Activated naive CD8-positive, alpha-beta T cell treated with anti-CD3 and anti-CD28 coated beads, Interleukin-2, amount 10 ng/mL, durations not matched to agents 7 days and 5 days (primary cell): ENCODE results near the gene FAM227B. TPM values are rescaled to one million over a fixed set of nuclear protein-coding genes. Genes with fewer than 3 reads are reported as not detected.

ENCODE experiments used
- ATAC-seq: fragments of 150-1000 bp; cut with Tn5 transposase; one replicate; pipeline ENCODE4 v1.10.0; 2021; ENCODE audit warnings: low read depth, moderate library complexity
- POLR2A ChIA-PET: fragments of 350-600 bp; sonication (Branson Sonifier 250); formaldehyde crosslinking; loops from one replicate; lab custom pipeline; 2021; ENCODE audit warnings: antibody characterized with exemption; lab: Charles Lee
- DNase-seq: peaks from one replicate; pipeline ENCODE4 v3.0.0; 2021
- H3K27ac Mint-ChIP-seq: one replicate; pipeline ENCODE4 v1.8.0; 2022; ENCODE audit warnings: mild to moderate bottlenecking, mixed read lengths
- H3K27me3 Mint-ChIP-seq: one replicate; pipeline ENCODE4 v1.8.0; 2022; ENCODE audit warnings: mild to moderate bottlenecking, moderate library complexity, mixed read lengths
- H3K36me3 Mint-ChIP-seq: one replicate; pipeline ENCODE4 v1.8.0; 2021; ENCODE audit warnings: mild to moderate bottlenecking, mixed read lengths
- H3K4me1 Mint-ChIP-seq: one replicate; pipeline ENCODE4 v1.8.0; 2021; ENCODE audit warnings: mixed read lengths
- H3K4me3 Mint-ChIP-seq: one replicate; pipeline ENCODE4 v1.8.0; 2022; ENCODE audit warnings: mild to moderate bottlenecking, moderate library complexity, mixed read lengths
- H3K9me3 Mint-ChIP-seq: one replicate; pipeline ENCODE4 v1.8.0; 2021; ENCODE audit warnings: mixed read lengths
- total RNA-seq, 2 experiments: library from RNA; stranded (reverse); gene quantifications; one replicate each; pipeline ENCODE4 v1.2.3, GENCODE V29; 2021

The FAM227B gene
- total RNA-seq, 2 experiments from 2014 or later = 6.1 to 6.6 TPM

- Mint-ChIP-seq H3K27me3 (peaks cover 16% of the 10 kb centered on the region), H3K4me3 (no peak overlapping the region), H3K9me3 (no peaks in the 10 kb centered on the region), H3K4me1 (no peaks in the 10 kb centered on the region), H3K36me3 (no peaks in the 10 kb centered on the region), H3K27ac (no peak overlapping the region)
- ATAC-seq (no peak), DNase-seq (no peak)
- POLR2A ChIA-PET = no interaction called here
Measured at GRCh38 chr15:49435174-49435573, 185.4 kb downstream of the FAM227B start.

- peaks cover 24% of the 10 kb centered on the region for H3K27me3 Mint-ChIP-seq
Measured at GRCh38 chr15:49430046-49430445, 190.6 kb downstream of the FAM227B start.

GRCh38 chr15:49428409-49429095 is 192.1 kb downstream of the FAM227B start:
- Mint-ChIP-seq H3K9me3 (no peaks in the 10 kb centered on the region), H3K36me3 (no peaks in the 10 kb centered on the region), H3K4me1 (no peaks in the 10 kb centered on the region), H3K4me3 (no peak overlapping the region), H3K27ac (no peak overlapping the region), H3K27me3 (peaks cover 20% of the 10 kb centered on the region)
- DNase-seq (no peak), ATAC-seq (no peak)
- POLR2A ChIA-PET = no interaction called here

More at GRCh38 chr15:49430046-49430445, 190.6 kb downstream of the FAM227B start:
- Mint-ChIP-seq H3K4me1 (no peaks in the 10 kb centered on the region), H3K4me3 (no peak overlapping the region), H3K27ac (no peak overlapping the region), H3K36me3 (no peaks in the 10 kb centered on the region), H3K9me3 (no peaks in the 10 kb centered on the region)
- DNase-seq (no peak), ATAC-seq (no peak)
- POLR2A ChIA-PET = no interaction called here

GRCh38 chr15:49427372-49427771 is 193.2 kb downstream of the FAM227B start:
- Mint-ChIP-seq H3K27ac (no peak overlapping the region), H3K9me3 (no peaks in the 10 kb centered on the region), H3K27me3 (peaks cover 18% of the 10 kb centered on the region), H3K4me1 (no peaks in the 10 kb centered on the region), H3K4me3 (no peak overlapping the region), H3K36me3 (no peaks in the 10 kb centered on the region)
- ATAC-seq (no peak), DNase-seq (no peak)
- POLR2A ChIA-PET = no interaction called here

- no peaks in the 10 kb centered on the region for H3K9me3 Mint-ChIP-seq
- no peaks in the 10 kb centered on the region for H3K36me3 Mint-ChIP-seq
- DNase-seq (no peak), ATAC-seq (no peak)
- no peaks in the 10 kb centered on the region for H3K4me1 Mint-ChIP-seq
- POLR2A ChIA-PET = no interaction called here
- no peak overlapping the region for H3K4me3 Mint-ChIP-seq
- no peak overlapping the region for H3K27ac Mint-ChIP-seq
- peaks cover 8% of the 10 kb centered on the region for H3K27me3 Mint-ChIP-seq
Measured at GRCh38 chr15:49424954-49425353, 195.7 kb downstream of the FAM227B start.

GRCh38 chr15:49423901-49424550 is 196.6 kb downstream of the FAM227B start:
- H3K4me1 Mint-ChIP-seq = no peaks in the 10 kb centered on the region
- no peak overlapping the region for H3K27ac Mint-ChIP-seq
- POLR2A ChIA-PET = no interaction called here
- no peak for DNase-seq
- H3K27me3 Mint-ChIP-seq = peaks cover 8% of the 10 kb centered on the region
- H3K4me3 Mint-ChIP-seq = no peak overlapping the region
- ATAC-seq = no peak
- no peaks in the 10 kb centered on the region for H3K9me3 Mint-ChIP-seq
- no peaks in the 10 kb centered on the region for H3K36me3 Mint-ChIP-seq

- no peaks in the 10 kb centered on the region for H3K4me1 Mint-ChIP-seq
- H3K27ac Mint-ChIP-seq = no peak within 1 kb of the TSS
- no peak for ATAC-seq
- POLR2A ChIA-PET = interaction anchor here (1.2 kb wide), 1 partner anchor 561 kb away, joined by 3 read pairs; no protein-coding TSS in a partner anchor
- no peak for DNase-seq
- H3K36me3 Mint-ChIP-seq = no peaks in the 10 kb centered on the region
- no peak within 1 kb of the TSS for H3K4me3 Mint-ChIP-seq
- H3K27me3 Mint-ChIP-seq = peaks cover 8% of the 10 kb centered on the region
- no peaks in the 10 kb centered on the region for H3K9me3 Mint-ChIP-seq
Measured at GRCh38 chr15:49423021-49423420, 197.6 kb downstream of the FAM227B start, which contains the start of gene FGF7. Gene FGF7, plus strand, starts transcription at chr15:49423242. Its CDS starts 1,056 bp downstream, at chr15:49424298.

GRCh38 chr15:49421991-49422390 is 198.6 kb downstream of the FAM227B start:
- DNase-seq = peak; percentile 34
- POLR2A ChIA-PET = interaction anchor here (1.2 kb wide), 1 partner anchor 560 kb away, joined by 3 read pairs; no protein-coding TSS in a partner anchor
- H3K36me3 Mint-ChIP-seq = no peaks in the 10 kb centered on the region
- H3K4me1 Mint-ChIP-seq = no peaks in the 10 kb centered on the region
- H3K4me3 Mint-ChIP-seq = no peak overlapping the region
- H3K9me3 Mint-ChIP-seq = no peaks in the 10 kb centered on the region
- peaks cover under 1% of the 10 kb centered on the region for H3K27me3 Mint-ChIP-seq
- no peak for ATAC-seq
- H3K27ac Mint-ChIP-seq = no peak overlapping the region

- H3K27ac Mint-ChIP-seq = no peak overlapping the region
- H3K27me3 Mint-ChIP-seq = peaks cover 4% of the 10 kb centered on the region
- POLR2A ChIA-PET = no interaction called here
- H3K9me3 Mint-ChIP-seq = no peaks in the 10 kb centered on the region
- DNase-seq (no peak), ATAC-seq (no peak)
- H3K4me1 Mint-ChIP-seq = no peaks in the 10 kb centered on the region
- H3K4me3 Mint-ChIP-seq = no peak overlapping the region
- H3K36me3 Mint-ChIP-seq = no peaks in the 10 kb centered on the region
Measured at GRCh38 chr15:49418811-49419210, 201.8 kb downstream of the FAM227B start.

- POLR2A ChIA-PET = no interaction called here
- Mint-ChIP-seq H3K9me3 (peaks cover 1% of the 10 kb centered on the region), H3K4me1 (no peaks in the 10 kb centered on the region), H3K4me3 (no peak overlapping the region), H3K27ac (no peak overlapping the region), H3K36me3 (no peaks in the 10 kb centered on the region), H3K27me3 (peaks cover 6% of the 10 kb centered on the region)
- DNase-seq = no peak
- no peak for ATAC-seq
Measured at GRCh38 chr15:49415638-49416037, 205.0 kb downstream of the FAM227B start.

GRCh38 chr15:49415149-49415548 is 205.5 kb downstream of the FAM227B start:
- Mint-ChIP-seq H3K4me1 (no peaks in the 10 kb centered on the region), H3K9me3 (peaks cover 1% of the 10 kb centered on the region), H3K36me3 (no peaks in the 10 kb centered on the region), H3K4me3 (no peak overlapping the region), H3K27me3 (peaks cover 7% of the 10 kb centered on the region), H3K27ac (no peak overlapping the region)
- DNase-seq = no peak
- ATAC-seq = no peak
- POLR2A ChIA-PET = no interaction called here

GRCh38 chr15:49412797-49413196 is 207.8 kb downstream of the FAM227B start:
- no peak for ATAC-seq
- Mint-ChIP-seq H3K27me3 (peaks cover 12% of the 10 kb centered on the region), H3K4me1 (no peaks in the 10 kb centered on the region), H3K4me3 (no peak overlapping the region), H3K36me3 (no peaks in the 10 kb centered on the region), H3K9me3 (peaks cover 1% of the 10 kb centered on the region), H3K27ac (no peak overlapping the region)
- POLR2A ChIA-PET = no interaction called here
- no peak for DNase-seq

GRCh38 chr15:49410641-49411040 is 210.0 kb downstream of the FAM227B start:
- H3K4me3 Mint-ChIP-seq = no peak overlapping the region

More at GRCh38 chr15:49410641-49411040, 210.0 kb downstream of the FAM227B start:
- Mint-ChIP-seq H3K27ac (no peak overlapping the region), H3K27me3 (peaks cover 11% of the 10 kb centered on the region), H3K4me1 (no peaks in the 10 kb centered on the region), H3K36me3 (no peaks in the 10 kb centered on the region), H3K9me3 (peaks cover 1% of the 10 kb centered on the region)
- DNase-seq (no peak), ATAC-seq (no peak)
- POLR2A ChIA-PET = no interaction called here
